ENCODE data around the gene FOXP1. TPM values are rescaled to one million over a fixed set of nuclear protein-coding genes. Genes with fewer than 3 reads are reported as not detected.

FOXP1 gene
- total and polyA plus RNA-seq, 2 donors from 2014 or later, result 6.7 to 87.2 TPM

- Histone ChIP-seq H3K9ac (ENCODE audit: low read length in 3 of 3) (no peak overlapping the region), H3K4me1 (ENCODE audit: control insufficient read depth in 2 of 3, insufficient read depth in 2 of 3, low read depth in 1 of 3, low read length in 3 of 3) (no peaks in the 10 kb centered on the region), H3K27me3 (ENCODE audit: control insufficient read depth, insufficient read depth, low read length) (no peaks in the 10 kb centered on the region), H3K36me3 (ENCODE audit: control insufficient read depth in 2 of 3, insufficient read depth in 3 of 3, low read length in 3 of 3) (no peaks in the 10 kb centered on the region), H3K9me3 (ENCODE audit: control insufficient read depth in 2 of 3, insufficient read depth in 1 of 3, low read length in 3 of 3) (peaks cover 0 to 3% (median 0%) of the 10 kb centered on the region in 3 donors), H3K27ac (ENCODE audit: low read depth in 2 of 2, low read length in 2 of 2) (no peak overlapping the region), H3K4me3 (ENCODE audit: low read length in 3 of 3) (no peak overlapping the region)
- DNase-seq (no peak), FAIRE-seq (no peak)
- intact Hi-C loops (cut with DNase I), result no loop called here
- no peak for TF ChIP-seq CTCF (IDR thresholded peaks at IDR 0.05; ENCODE audit: borderline replicate concordance, extremely low read depth, insufficient read depth)
Observed at GRCh38 chr3:71509066-71509465, 74.5 kb downstream of the FOXP1 start.

GRCh38 chr3:71505767-71506350 lies 77.7 kb downstream of the FOXP1 start:
- Histone ChIP-seq H3K9ac (ENCODE audit: low read length in 3 of 3) (no peak overlapping the region), H3K27ac (ENCODE audit: low read depth in 2 of 2, low read length in 2 of 2) (no peak overlapping the region), H3K9me3 (ENCODE audit: control insufficient read depth in 2 of 3, insufficient read depth in 1 of 3, low read length in 3 of 3) (no peaks in the 10 kb centered on the region), H3K27me3 (ENCODE audit: control insufficient read depth, insufficient read depth, low read length) (no peaks in the 10 kb centered on the region), H3K4me1 (ENCODE audit: control insufficient read depth in 2 of 3, insufficient read depth in 2 of 3, low read depth in 1 of 3, low read length in 3 of 3) (no peaks in the 10 kb centered on the region), H3K4me3 (ENCODE audit: low read length in 3 of 3) (no peak overlapping the region), H3K36me3 (ENCODE audit: control insufficient read depth in 2 of 3, insufficient read depth in 3 of 3, low read length in 3 of 3) (no peaks in the 10 kb centered on the region)
- no peak for TF ChIP-seq CTCF (IDR thresholded peaks at IDR 0.05; ENCODE audit: borderline replicate concordance, extremely low read depth, insufficient read depth)
- intact Hi-C loops (cut with DNase I), result no loop called here
- DNase-seq (no peak), FAIRE-seq (no peak)

GRCh38 chr3:71504250-71505036 lies 79.1 kb downstream of the FOXP1 start:
- FAIRE-seq (no peak), DNase-seq (no peak)
- intact Hi-C loops (cut with DNase I), result no loop called here
- H3K9me3 ChIP-seq (ENCODE audit: control insufficient read depth in 2 of 3, insufficient read depth in 1 of 3, low read length in 3 of 3), result no peaks in the 10 kb centered on the region
- H3K4me1 ChIP-seq (ENCODE audit: control insufficient read depth in 2 of 3, insufficient read depth in 2 of 3, low read depth in 1 of 3, low read length in 3 of 3), result peaks cover 0 to 3% (median 0%) of the 10 kb centered on the region in 3 donors
- TF ChIP-seq CTCF (IDR thresholded peaks at IDR 0.05; ENCODE audit: borderline replicate concordance, extremely low read depth, insufficient read depth), result no peak
- H3K27me3 ChIP-seq (ENCODE audit: control insufficient read depth, insufficient read depth, low read length), result no peaks in the 10 kb centered on the region
- no peak overlapping the region for H3K9ac ChIP-seq (ENCODE audit: low read length in 3 of 3)
- no peak overlapping the region for H3K27ac ChIP-seq (ENCODE audit: low read depth in 2 of 2, low read length in 2 of 2)
- H3K4me3 ChIP-seq (ENCODE audit: low read length in 3 of 3), result no peak overlapping the region
- no peaks in the 10 kb centered on the region for H3K36me3 ChIP-seq (ENCODE audit: control insufficient read depth in 2 of 3, insufficient read depth in 3 of 3, low read length in 3 of 3)
